CD4-positive, alpha-beta memory T cell (primary cell): ENCODE data around the gene OLA1. TPM values are rescaled to one million over a fixed set of nuclear protein-coding genes. Genes with fewer than 3 reads are reported as not detected.
A peak's percentile ranks its signal among the peaks of the same experiment; 100 is the strongest.
"Not testable (repeated sequence)": the region's sequence is repeated elsewhere in the genome, so short reads cannot be mapped to it uniquely, and the experiment has no call there.

Source experiments
- CTCF ChIA-PET: fragments of 350-600 bp; sonication (Branson Sonifier 250); formaldehyde crosslinking; loops from one replicate; lab custom pipeline; 2021; ENCODE audit warnings: inconsistent platforms; ENCODE audit not compliant: partially characterized antibody; lab: Charles Lee
- POLR2A ChIA-PET: fragments of 350-600 bp; sonication (Branson Sonifier 250); formaldehyde crosslinking; loops from one replicate; lab custom pipeline; 2021; ENCODE audit not compliant: partially characterized antibody; lab: Charles Lee
- DNase-seq, 5 donors: peaks; one replicate each; pipeline versions ENCODE4 v3.0.0 to v3.0.0-alpha.2; 2020 to 2022; ENCODE audit warnings: mixed read lengths in 1 of 5
- H3K27ac ChIP-seq: one replicate; pipeline ENCODE4 v1.7.0; 2013; ENCODE audit warnings: low read depth, low read length
- H3K27me3 ChIP-seq: 2 replicates; pipeline ENCODE4 v1.7.0; 2013; ENCODE audit warnings: mild to moderate bottlenecking, low read length, moderate library complexity; ENCODE audit not compliant: insufficient read depth
- H3K36me3 ChIP-seq: 2 replicates; pipeline ENCODE4 v1.7.0; 2013; ENCODE audit warnings: mild to moderate bottlenecking, low read length, moderate library complexity; ENCODE audit not compliant: insufficient read depth
- H3K4me1 ChIP-seq: 2 replicates; pipeline ENCODE4 v1.7.0; 2013; ENCODE audit warnings: mild to moderate bottlenecking, low read length, moderate library complexity; ENCODE audit not compliant: insufficient read depth
- H3K4me3 ChIP-seq, 2 donors: one replicate each; pipeline ENCODE4 v1.7.0; 2013; ENCODE audit warnings: low read length in 2 of 2, mild to moderate bottlenecking in 1 of 2
- H3K9me3 ChIP-seq, 2 donors: one replicate each; pipeline ENCODE4 v1.7.0; 2013; ENCODE audit warnings: low read length in 2 of 2, control low read depth in 1 of 2; ENCODE audit not compliant: control insufficient read depth in 1 of 2
- H3K27ac Mint-ChIP-seq, 7 donors: one replicate each; pipeline ENCODE4 v1.8.0; 2020 to 2021; ENCODE audit warnings: mixed read lengths in 7 of 7, mild to moderate bottlenecking in 6 of 7, inconsistent platforms in 3 of 7, moderate library complexity in 3 of 7
- H3K27me3 Mint-ChIP-seq, 2 donors: one replicate each; pipeline ENCODE4 v1.8.0; 2020 to 2021; ENCODE audit warnings: mixed read lengths in 2 of 2
- H3K36me3 Mint-ChIP-seq, 2 donors: one replicate each; pipeline ENCODE4 v1.8.0; 2020 to 2021; ENCODE audit warnings: mixed read lengths in 2 of 2, inconsistent platforms in 1 of 2, mild to moderate bottlenecking in 1 of 2
- H3K4me1 Mint-ChIP-seq, 4 donors: one replicate each; pipeline ENCODE4 v1.8.0; 2020 to 2021; ENCODE audit warnings: mixed read lengths in 4 of 4, mild to moderate bottlenecking in 1 of 4
- H3K4me3 Mint-ChIP-seq, 8 donors: one replicate each; pipeline ENCODE4 v1.8.0; 2020 to 2021; ENCODE audit warnings: mixed read lengths in 8 of 8, mild to moderate bottlenecking in 7 of 8, moderate library complexity in 6 of 8, inconsistent platforms in 3 of 8
- H3K9me3 Mint-ChIP-seq, 8 donors: one replicate each; pipeline ENCODE4 v1.8.0; 2020 to 2021; ENCODE audit warnings: mixed read lengths in 8 of 8, mild to moderate bottlenecking in 5 of 8, inconsistent platforms in 3 of 8, moderate library complexity in 1 of 8
- intact Hi-C: fragments of 100-400 bp; cut with micrococcal nuclease; formaldehyde crosslinking; loops from one replicate; pipeline ENCODE4 v1.15.1; 2023
- polyA plus RNA-seq, 2 donors: library from polyadenylated mRNA; unstranded; fragments of 300-500 nt; fragmentation: Illumina TruSeq; gene quantifications; one replicate each; pipeline ENCODE4 v1.2.3, GENCODE V29; 2021
- total RNA-seq, 2 experiments: library from RNA; stranded (reverse); gene quantifications; one replicate each; pipeline ENCODE4 v1.2.3, GENCODE V29; 2021

OLA1 gene
- total RNA-seq (10 to 100 TPM; 31.1 to 31.2 TPM), polyA plus RNA-seq (10 to 100 TPM; 56.6 to 77.1 TPM)

DNA sequence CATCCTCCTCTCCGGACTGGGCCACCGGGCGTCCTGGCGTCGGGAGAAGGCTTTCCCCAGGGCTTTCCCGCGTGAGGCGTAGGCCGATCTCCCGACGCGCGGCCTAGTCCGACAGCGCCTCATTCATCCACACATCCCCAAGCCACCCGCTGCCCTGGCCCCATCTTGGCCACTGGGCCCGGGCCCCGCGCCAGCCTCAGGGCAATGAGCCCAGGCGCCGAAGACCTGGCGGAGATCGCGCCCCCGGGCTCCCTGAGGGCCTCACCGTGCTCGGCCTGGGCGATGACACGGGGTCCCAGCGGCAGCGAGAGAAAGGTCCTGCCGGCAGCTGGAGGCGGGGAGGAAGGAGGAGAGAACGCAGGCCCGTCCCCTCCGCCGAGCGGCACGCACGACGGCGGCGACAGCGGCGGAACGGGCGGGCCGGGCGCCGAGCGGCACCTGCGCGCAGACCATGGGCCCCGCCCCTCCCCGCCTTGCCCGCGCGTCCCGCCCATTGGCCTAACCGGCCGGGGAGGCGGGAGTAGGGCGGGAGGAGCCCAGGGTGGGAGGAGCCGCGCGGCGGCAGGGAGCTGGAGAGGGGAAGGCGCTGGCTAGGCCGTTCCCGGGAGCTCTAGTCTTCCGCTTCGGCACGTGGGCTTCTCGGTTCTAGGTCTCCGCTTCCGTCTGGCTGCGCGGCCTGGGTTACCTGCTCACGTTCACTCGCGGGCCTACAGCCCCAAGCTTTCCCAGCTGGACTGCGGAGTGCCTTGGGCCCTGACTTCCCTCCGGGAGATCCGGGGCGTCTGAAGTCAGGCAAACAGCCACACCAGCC is at the start of gene OLA1:
TSS of gene OLA1 (minus strand) at position 346 of the 811 bp plus-strand sequence. CDS start 1,717 bp downstream, outside the sequence.
- DNase-seq = peak; percentile 93 to 99 (median 95)
- H3K27ac ChIP-seq = peak within 1 kb of the TSS; percentile 78
- Mint-ChIP-seq H3K4me1 (peaks cover 11 to 32% (median 19%) of the 10 kb centered on the region in 4 donors), H3K9me3 (no peaks in the 10 kb centered on the region), H3K4me3 (peak within 1 kb of the TSS; percentile 79 to 88 (median 85)), H3K27me3 (no peaks in the 10 kb centered on the region), H3K27ac (peak within 1 kb of the TSS; percentile 63 to 87 (median 80)), H3K36me3 (peaks cover 12 to 16% of the 10 kb centered on the region in 2 donors)
- H3K27me3 ChIP-seq = no peaks in the 10 kb centered on the region
- intact Hi-C loops = loop anchor here (2.0 to 5.0 kb wide), 6 partner anchors 92 to 920 kb away; partner anchors contain the start of genes ATF2, SCRN3 and SP3
- ChIA-PET CTCF (interaction anchor here (1.0 to 3.7 kb wide), 3 partner anchors 69 to 845 kb away, joined by 3 to 10 read pairs (median 3); no protein-coding TSS in a partner anchor), POLR2A (interaction anchor here (0.6 to 1.6 kb wide), 6 partner anchors 8 to 284 kb away, joined by 3 to 8 read pairs (median 4); partner anchors contain the start of gene SCRN3)
- no peaks in the 10 kb centered on the region for H3K36me3 ChIP-seq
- H3K4me3 ChIP-seq = peak within 1 kb of the TSS; percentile 84 to 87
- H3K4me1 ChIP-seq = peaks cover 14% of the 10 kb centered on the region
- no peaks in the 10 kb centered on the region for H3K9me3 ChIP-seq

DNA sequence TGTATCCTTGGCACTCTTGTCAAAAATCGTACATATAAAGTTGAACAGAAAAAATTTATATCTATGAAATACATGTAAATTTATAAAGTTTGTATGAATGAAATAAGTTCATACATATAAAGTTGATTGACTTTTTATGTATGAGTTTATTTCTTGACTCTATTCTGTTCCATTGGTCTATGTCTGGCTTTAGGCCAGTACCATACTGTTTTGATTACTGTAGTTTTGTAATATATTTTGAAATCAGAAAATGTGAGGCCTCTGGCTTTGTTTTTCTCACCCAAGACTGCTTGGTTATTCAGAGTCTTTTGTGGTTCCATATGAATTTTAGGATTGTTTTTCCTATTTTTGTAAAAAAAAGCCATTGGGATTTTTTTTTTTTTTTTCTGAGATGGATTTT is 44.6 kb upstream of the OLA1 start:
- Histone ChIP-seq H3K4me1 (no peaks in the 10 kb centered on the region), H3K9me3 (no peaks in the 10 kb centered on the region), H3K4me3 (no peak overlapping the region), H3K27me3 (no peaks in the 10 kb centered on the region), H3K27ac (no peak overlapping the region), H3K36me3 (no peaks in the 10 kb centered on the region)
- ChIA-PET CTCF (no interaction called here), POLR2A (no interaction called here)
- H3K36me3 Mint-ChIP-seq = peaks cover 2 to 3% of the 10 kb centered on the region in 2 donors
- peaks cover 0 to 1% (median 0%) of the 10 kb centered on the region in 4 donors for H3K4me1 Mint-ChIP-seq
- H3K27me3 Mint-ChIP-seq = peaks cover 12 to 20% of the 10 kb centered on the region in 2 donors
- H3K9me3 Mint-ChIP-seq = peaks cover 3 to 13% (median 7%) of the 10 kb centered on the region in 8 donors
- intact Hi-C loops = no loop called here
- no peak for DNase-seq
- H3K4me3 Mint-ChIP-seq = no peak overlapping the region
- no peak overlapping the region for H3K27ac Mint-ChIP-seq

DNA sequence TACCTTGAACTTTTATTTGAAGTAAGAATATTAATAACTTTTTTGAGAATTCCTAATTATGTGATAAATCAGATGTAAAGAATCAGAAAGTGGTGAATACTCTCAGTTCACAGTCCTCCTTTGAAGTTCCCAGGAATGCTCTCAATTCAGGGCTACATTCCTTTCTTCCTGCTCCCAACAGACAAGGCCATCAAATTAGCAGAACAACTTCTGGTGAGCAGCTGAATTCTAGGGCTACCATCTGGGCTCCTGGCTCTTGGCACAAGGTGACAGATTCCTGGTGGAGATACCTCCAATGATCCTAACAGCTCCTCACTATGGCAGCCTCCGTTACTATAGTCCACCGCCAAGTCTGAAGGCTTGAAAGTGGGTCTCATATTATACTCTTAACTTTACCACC is 37.8 kb upstream of the OLA1 start:
- DNase-seq = no peak
- H3K9me3 ChIP-seq = no peaks in the 10 kb centered on the region
- Mint-ChIP-seq H3K9me3 (peaks cover 0 to 5% (median 2%) of the 10 kb centered on the region in 8 donors), H3K27ac (no peak overlapping the region), H3K4me3 (no peak overlapping the region), H3K36me3 (peaks cover 0 to 3% of the 10 kb centered on the region in 2 donors), H3K4me1 (peaks cover 0 to 1% (median 0%) of the 10 kb centered on the region in 4 donors), H3K27me3 (peaks cover 19 to 36% of the 10 kb centered on the region in 2 donors)
- POLR2A ChIA-PET = no interaction called here
- intact Hi-C loops = no loop called here
- CTCF ChIA-PET = no interaction called here
- H3K4me1 ChIP-seq = no peaks in the 10 kb centered on the region
- no peaks in the 10 kb centered on the region for H3K36me3 ChIP-seq
- peaks cover 2% of the 10 kb centered on the region for H3K27me3 ChIP-seq
- no peak overlapping the region for H3K4me3 ChIP-seq
- H3K27ac ChIP-seq = no peak overlapping the region

DNA sequence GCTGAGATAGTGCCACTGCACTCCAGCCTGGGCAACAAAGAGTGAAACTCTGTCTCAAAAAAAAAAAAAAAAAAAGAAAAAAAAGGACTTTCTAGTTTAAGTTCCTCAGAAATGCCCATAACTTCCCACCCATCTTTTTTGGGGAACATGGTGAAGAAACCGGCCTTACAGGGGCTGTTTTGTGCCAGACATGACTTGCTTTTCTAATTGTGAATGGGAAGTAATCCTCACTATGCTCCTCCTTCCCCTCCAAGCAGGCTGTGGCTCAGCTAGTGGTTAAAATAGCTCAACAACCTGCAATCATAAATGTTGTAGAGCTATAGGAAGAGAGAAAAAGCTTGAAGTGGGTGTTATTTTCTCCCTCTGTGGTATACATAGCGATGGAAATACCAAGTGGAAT is 34.1 kb upstream of the OLA1 start:
- peaks cover 0 to 2% (median 0%) of the 10 kb centered on the region in 8 donors for H3K9me3 Mint-ChIP-seq
- H3K4me3 Mint-ChIP-seq = no peak overlapping the region
- H3K36me3 Mint-ChIP-seq = peaks cover 0 to 3% of the 10 kb centered on the region in 2 donors
- Histone ChIP-seq H3K4me3 (no peak overlapping the region), H3K36me3 (no peaks in the 10 kb centered on the region), H3K27me3 (peaks cover 4% of the 10 kb centered on the region), H3K9me3 (no peaks in the 10 kb centered on the region), H3K27ac (no peak overlapping the region), H3K4me1 (no peaks in the 10 kb centered on the region)
- no peaks in the 10 kb centered on the region for H3K4me1 Mint-ChIP-seq
- H3K27ac Mint-ChIP-seq = no peak overlapping the region
- no peak for DNase-seq
- CTCF ChIA-PET = no interaction called here
- peaks cover 19 to 36% of the 10 kb centered on the region in 2 donors for H3K27me3 Mint-ChIP-seq
- POLR2A ChIA-PET = no interaction called here
- intact Hi-C loops = no loop called here

DNA sequence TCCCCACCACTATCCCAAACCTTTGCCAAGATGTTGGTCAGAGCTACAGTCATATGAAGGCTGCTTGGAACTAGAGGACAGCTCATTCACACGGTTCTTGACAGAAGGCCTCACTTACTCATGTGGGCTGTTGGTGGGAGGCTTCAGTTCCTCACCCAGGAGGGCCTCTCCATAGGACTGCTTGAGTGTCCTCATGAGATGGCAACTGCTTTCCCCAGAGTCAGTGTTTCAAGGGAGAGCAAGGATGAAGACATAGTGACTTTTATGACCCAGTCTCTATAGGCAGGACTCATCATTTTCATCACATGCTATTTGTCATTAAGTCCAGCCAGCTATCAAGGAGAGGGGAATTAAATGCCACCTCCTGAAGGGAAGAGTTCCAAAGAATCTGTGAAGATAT is 33.4 kb upstream of the OLA1 start:
- Histone ChIP-seq H3K27me3 (peaks cover 4% of the 10 kb centered on the region), H3K36me3 (no peaks in the 10 kb centered on the region), H3K9me3 (no peaks in the 10 kb centered on the region), H3K4me1 (no peaks in the 10 kb centered on the region), H3K4me3 (no peak overlapping the region), H3K27ac (no peak overlapping the region)
- Mint-ChIP-seq H3K4me1 (no peaks in the 10 kb centered on the region), H3K27me3 (peaks cover 17 to 33% of the 10 kb centered on the region in 2 donors), H3K36me3 (peaks cover 0 to 3% of the 10 kb centered on the region in 2 donors), H3K9me3 (peaks cover 0 to 2% (median 0%) of the 10 kb centered on the region in 8 donors), H3K4me3 (no peak overlapping the region), H3K27ac (no peak overlapping the region)
- intact Hi-C loops = no loop called here
- POLR2A ChIA-PET = no interaction called here
- CTCF ChIA-PET = no interaction called here
- DNase-seq = no peak

DNA sequence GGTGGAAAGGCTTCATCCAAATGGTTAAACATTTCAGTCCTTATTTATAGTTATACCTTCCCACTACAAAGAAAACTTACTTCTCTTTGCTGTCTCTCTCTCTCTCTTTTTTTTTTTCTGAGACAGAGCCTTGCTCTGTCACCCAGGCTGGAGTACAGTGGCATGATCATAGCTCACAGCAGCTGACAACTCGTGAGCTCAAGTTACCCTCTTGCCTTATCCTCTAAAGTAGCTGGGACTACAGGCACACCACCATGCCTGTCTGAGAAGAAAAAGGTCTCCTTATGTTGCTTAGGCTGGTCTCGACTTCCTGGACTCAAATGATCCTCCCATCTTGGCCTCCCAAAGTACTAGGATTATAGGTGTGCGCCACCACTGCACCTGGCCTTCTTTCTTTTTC is 32.3 kb upstream of the OLA1 start:
- H3K27me3 Mint-ChIP-seq = peaks cover 16 to 30% of the 10 kb centered on the region in 2 donors
- no peak overlapping the region for H3K27ac ChIP-seq
- intact Hi-C loops = no loop called here
- H3K4me1 ChIP-seq = no peaks in the 10 kb centered on the region
- H3K27me3 ChIP-seq = peaks cover 4% of the 10 kb centered on the region
- no peak overlapping the region for H3K4me3 Mint-ChIP-seq
- no peaks in the 10 kb centered on the region for H3K36me3 ChIP-seq
- H3K9me3 ChIP-seq = no peaks in the 10 kb centered on the region
- no peak for DNase-seq
- no peaks in the 10 kb centered on the region for H3K4me1 Mint-ChIP-seq
- no peak overlapping the region for H3K27ac Mint-ChIP-seq
- ChIA-PET POLR2A (no interaction called here), CTCF (no interaction called here)
- peaks cover 0 to 3% of the 10 kb centered on the region in 2 donors for H3K36me3 Mint-ChIP-seq
- no peak overlapping the region for H3K4me3 ChIP-seq
- H3K9me3 Mint-ChIP-seq = peaks cover 0 to 2% (median 0%) of the 10 kb centered on the region in 8 donors

DNA sequence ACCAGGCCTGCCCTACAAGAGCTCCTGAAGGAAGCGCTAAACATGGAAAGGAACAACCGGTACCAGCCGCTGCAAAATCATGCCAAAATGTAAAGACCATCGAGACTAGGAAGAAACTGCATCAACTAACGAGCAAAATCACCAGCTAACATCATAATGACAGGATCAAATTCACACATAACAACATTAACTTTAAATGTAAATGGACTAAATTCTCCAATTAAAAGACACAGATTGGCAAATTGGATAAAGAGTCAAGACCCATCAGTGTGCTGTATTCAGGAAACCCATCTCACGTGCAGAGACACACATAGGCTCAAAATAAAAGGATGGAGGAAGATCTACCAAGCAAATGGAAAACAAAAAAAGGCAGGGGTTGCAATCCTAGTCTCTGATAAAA is 21.9 kb upstream of the OLA1 start:
- CTCF ChIA-PET, H3K4me1 Mint-ChIP-seq, H3K9me3 Mint-ChIP-seq, H3K4me1 ChIP-seq, H3K4me3 ChIP-seq, POLR2A ChIA-PET, H3K27me3 ChIP-seq, H3K36me3 ChIP-seq, H3K9me3 ChIP-seq, intact Hi-C loops, H3K27ac Mint-ChIP-seq, H3K27ac ChIP-seq, H3K4me3 Mint-ChIP-seq, H3K36me3 Mint-ChIP-seq, DNase-seq: not testable (repeated sequence)
- peaks cover 18 to 25% of the 10 kb centered on the region in 2 donors for H3K27me3 Mint-ChIP-seq
